Stimulated activated naive CD4-positive, alpha-beta T cell treated with Interleukin-2 at 50 U/mL for 16 hours (primary cell): ENCODE data around the gene IST1.

Source experiments
- DNase-seq: peaks from one replicate; lab custom pipeline; 2025; lab: John Stamatoyannopoulos, UW

The IST1 gene

GRCh38 chr16:71965223-71965622 lies 69.9 kb downstream of the IST1 start:
- no peak for DNase-seq

- no peak for DNase-seq
Observed at GRCh38 chr16:71966932-71967331, 71.6 kb downstream of the IST1 start.

- no peak for DNase-seq
Observed at GRCh38 chr16:71969353-71969752, 74.0 kb downstream of the IST1 start.

GRCh38 chr16:71971571-71971970 lies 76.2 kb downstream of the IST1 start:
- no peak for DNase-seq

GRCh38 chr16:71972356-71972755 lies 77.0 kb downstream of the IST1 start:
- DNase-seq = no peak

- no peak for DNase-seq
Observed at GRCh38 chr16:71973001-71973400, 77.7 kb downstream of the IST1 start.

- no peak for DNase-seq
Observed at GRCh38 chr16:71974068-71974818, 78.9 kb downstream of the IST1 start.
